Astrocyte (in vitro differentiated cells and primary cell): ENCODE data around the gene IRX3. TPM values are rescaled to one million over a fixed set of nuclear protein-coding genes. Genes with fewer than 3 reads are reported as not detected.
A peak's percentile ranks its signal among the peaks of the same experiment; 100 is the strongest.

Source experiments
- DNase-seq: peaks from one replicate; pipeline ENCODE4 v3.0.0-alpha.2; 2010; ENCODE audit warnings: low read depth
- FAIRE-seq: peaks from 2 replicates; lab custom pipeline; 2011; peaks lifted over from hg19 to GRCh38; lab: Jason Lieb, UNC
- H2AFZ ChIP-seq: 2 replicates; pipeline ENCODE4 v1.6.0; 2012; ENCODE audit warnings: low read depth, low read length, inconsistent platforms
- H3K27ac ChIP-seq: 2 replicates; pipeline ENCODE4 v1.5.1; 2011; ENCODE audit warnings: low read depth, low read length, inconsistent platforms
- H3K27me3 ChIP-seq: 2 replicates; pipeline ENCODE4 v1.6.0; 2011; ENCODE audit warnings: low read length, inconsistent platforms; ENCODE audit not compliant: insufficient read depth
- H3K36me3 ChIP-seq: 2 replicates; pipeline ENCODE4 v1.5.1; 2011; ENCODE audit warnings: low read length, inconsistent platforms; ENCODE audit not compliant: insufficient read depth
- H3K4me1 ChIP-seq: 2 replicates; pipeline ENCODE4 v1.5.1; 2011; ENCODE audit warnings: low read length, inconsistent platforms; ENCODE audit not compliant: insufficient read depth
- H3K4me2 ChIP-seq: 2 replicates; pipeline ENCODE4 v1.6.0; 2012; ENCODE audit warnings: low read length, inconsistent platforms
- H3K4me3 ChIP-seq: 2 replicates; pipeline ENCODE4 v1.5.1; 2011; ENCODE audit warnings: low read depth, mild to moderate bottlenecking, low read length, inconsistent platforms; ENCODE audit not compliant: insufficient read depth
- H3K79me2 ChIP-seq: 2 replicates; pipeline ENCODE4 v1.6.0; 2012; ENCODE audit warnings: mild to moderate bottlenecking, low read length, inconsistent platforms; ENCODE audit not compliant: insufficient read depth
- H3K9ac ChIP-seq: 2 replicates; pipeline ENCODE4 v1.6.0; 2012; ENCODE audit warnings: mild to moderate bottlenecking, low read length, inconsistent platforms
- H3K9me3 ChIP-seq: 2 replicates; pipeline ENCODE4 v1.5.1; 2012; ENCODE audit warnings: low read depth, mild to moderate bottlenecking, low read length, inconsistent platforms; ENCODE audit not compliant: insufficient read depth
- H4K20me1 ChIP-seq: 2 replicates; pipeline ENCODE4 v1.6.0; 2012; ENCODE audit warnings: low read length, inconsistent platforms; ENCODE audit not compliant: insufficient read depth
- H3K27ac Mint-ChIP-seq: one replicate; pipeline ENCODE4 v1.8.0; 2021; ENCODE audit warnings: mild to moderate bottlenecking, mixed read lengths; ENCODE audit not compliant: unreplicated experiment
- H3K27me3 Mint-ChIP-seq: one replicate; pipeline ENCODE4 v1.8.0; 2021; ENCODE audit warnings: low read depth, mixed read lengths; ENCODE audit not compliant: unreplicated experiment
- H3K36me3 Mint-ChIP-seq: one replicate; pipeline ENCODE4 v1.8.0; 2021; ENCODE audit warnings: low read depth, mixed read lengths; ENCODE audit not compliant: unreplicated experiment
- H3K4me1 Mint-ChIP-seq: one replicate; pipeline ENCODE4 v1.8.0; 2021; ENCODE audit warnings: low read depth, mixed read lengths; ENCODE audit not compliant: unreplicated experiment
- H3K4me3 Mint-ChIP-seq: one replicate; pipeline ENCODE4 v1.8.0; 2021; ENCODE audit warnings: mild to moderate bottlenecking, moderate library complexity, mixed read lengths; ENCODE audit not compliant: unreplicated experiment
- H3K9me3 Mint-ChIP-seq: one replicate; pipeline ENCODE4 v1.8.0; 2021; ENCODE audit warnings: mild to moderate bottlenecking, mixed read lengths; ENCODE audit not compliant: unreplicated experiment
- EZH2 ChIP-seq: IDR thresholded peaks from 2 replicates; pipeline ENCODE4 v1.6.1; 2012; ENCODE audit warnings: mild to moderate bottlenecking, low read length, inconsistent platforms; ENCODE audit not compliant: insufficient read depth
- total RNA-seq: library from RNA; stranded (reverse); gene quantifications from 2 replicates; pipeline ENCODE4 v1.2.1, GENCODE V29; 2021
- TF ChIP-seq, protein P1 (sequence below): IDR thresholded peaks from 2 replicates; pipeline ENCODE4 v1.5.1; 2011; ENCODE audit warnings: low read depth, mild to moderate bottlenecking, inconsistent platforms, low read length, moderate library complexity; ENCODE audit not compliant: insufficient read depth

The IRX3 gene
- total RNA-seq, 1 donor from 2014 or later, result 0.75 TPM

DNA sequence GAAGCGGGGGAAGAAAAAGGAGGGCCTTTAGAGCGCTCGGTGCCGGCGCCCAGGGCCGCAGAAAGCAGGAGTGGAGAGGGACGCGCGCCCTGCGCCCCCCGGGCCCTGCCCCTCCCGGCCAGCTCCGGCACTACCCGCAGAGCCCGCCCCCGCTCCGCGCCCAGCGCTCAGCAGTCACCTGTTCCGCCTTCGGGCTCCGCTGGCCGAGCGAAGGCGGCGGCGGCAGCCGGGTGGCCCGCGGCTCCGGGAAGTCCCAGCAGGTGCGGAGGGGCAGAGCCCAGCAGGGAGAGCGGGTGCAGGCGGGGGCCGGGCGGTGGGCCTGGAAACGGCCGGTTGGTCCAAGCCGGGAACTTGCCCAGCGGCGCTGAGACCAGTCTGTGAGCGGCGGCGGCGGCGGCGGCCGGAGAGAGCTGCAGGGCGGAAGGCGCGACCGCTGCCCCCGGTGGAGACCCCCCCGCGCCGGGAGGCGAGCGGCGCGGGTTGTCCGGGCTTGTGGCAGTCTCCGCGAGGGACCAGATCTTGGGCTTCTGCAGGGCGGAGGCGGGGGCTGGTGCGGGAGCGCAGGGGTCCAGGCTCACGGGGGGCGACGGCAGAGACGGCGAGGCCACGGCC lies 2.2 kb downstream of the IRX3 start:
- Mint-ChIP-seq H3K9me3 (peaks cover 14% of the 10 kb centered on the region), H3K27ac (no peak overlapping the region), H3K4me1 (peaks cover 3% of the 10 kb centered on the region), H3K27me3 (peaks cover 62% of the 10 kb centered on the region), H3K36me3 (peaks cover 7% of the 10 kb centered on the region), H3K4me3 (no peak overlapping the region)
- H3K27me3 ChIP-seq, result peaks cover 31% of the 10 kb centered on the region
- peak overlapping the region; percentile 80 for H3K4me3 ChIP-seq
- peaks cover 24% of the 10 kb centered on the region for H3K79me2 ChIP-seq
- H4K20me1 ChIP-seq, result peaks cover 7% of the 10 kb centered on the region
- H3K4me1 ChIP-seq, result peaks cover 8% of the 10 kb centered on the region
- peak overlapping the region; percentile 100 for H3K4me2 ChIP-seq
- H2AFZ ChIP-seq, result peak overlapping the region; percentile 82
- DNase-seq, result no peak
- H3K9me3 ChIP-seq, result no peaks in the 10 kb centered on the region
- peak overlapping the region; percentile 89 for H3K9ac ChIP-seq
- H3K36me3 ChIP-seq, result no peaks in the 10 kb centered on the region
- H3K27ac ChIP-seq, result no peak overlapping the region
- TF ChIP-seq, protein P1, sequence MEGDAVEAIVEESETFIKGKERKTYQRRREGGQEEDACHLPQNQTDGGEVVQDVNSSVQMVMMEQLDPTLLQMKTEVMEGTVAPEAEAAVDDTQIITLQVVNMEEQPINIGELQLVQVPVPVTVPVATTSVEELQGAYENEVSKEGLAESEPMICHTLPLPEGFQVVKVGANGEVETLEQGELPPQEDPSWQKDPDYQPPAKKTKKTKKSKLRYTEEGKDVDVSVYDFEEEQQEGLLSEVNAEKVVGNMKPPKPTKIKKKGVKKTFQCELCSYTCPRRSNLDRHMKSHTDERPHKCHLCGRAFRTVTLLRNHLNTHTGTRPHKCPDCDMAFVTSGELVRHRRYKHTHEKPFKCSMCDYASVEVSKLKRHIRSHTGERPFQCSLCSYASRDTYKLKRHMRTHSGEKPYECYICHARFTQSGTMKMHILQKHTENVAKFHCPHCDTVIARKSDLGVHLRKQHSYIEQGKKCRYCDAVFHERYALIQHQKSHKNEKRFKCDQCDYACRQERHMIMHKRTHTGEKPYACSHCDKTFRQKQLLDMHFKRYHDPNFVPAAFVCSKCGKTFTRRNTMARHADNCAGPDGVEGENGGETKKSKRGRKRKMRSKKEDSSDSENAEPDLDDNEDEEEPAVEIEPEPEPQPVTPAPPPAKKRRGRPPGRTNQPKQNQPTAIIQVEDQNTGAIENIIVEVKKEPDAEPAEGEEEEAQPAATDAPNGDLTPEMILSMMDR, result no peak
- TF ChIP-seq EZH2, result peak; percentile 34
- no peak for FAIRE-seq

DNA sequence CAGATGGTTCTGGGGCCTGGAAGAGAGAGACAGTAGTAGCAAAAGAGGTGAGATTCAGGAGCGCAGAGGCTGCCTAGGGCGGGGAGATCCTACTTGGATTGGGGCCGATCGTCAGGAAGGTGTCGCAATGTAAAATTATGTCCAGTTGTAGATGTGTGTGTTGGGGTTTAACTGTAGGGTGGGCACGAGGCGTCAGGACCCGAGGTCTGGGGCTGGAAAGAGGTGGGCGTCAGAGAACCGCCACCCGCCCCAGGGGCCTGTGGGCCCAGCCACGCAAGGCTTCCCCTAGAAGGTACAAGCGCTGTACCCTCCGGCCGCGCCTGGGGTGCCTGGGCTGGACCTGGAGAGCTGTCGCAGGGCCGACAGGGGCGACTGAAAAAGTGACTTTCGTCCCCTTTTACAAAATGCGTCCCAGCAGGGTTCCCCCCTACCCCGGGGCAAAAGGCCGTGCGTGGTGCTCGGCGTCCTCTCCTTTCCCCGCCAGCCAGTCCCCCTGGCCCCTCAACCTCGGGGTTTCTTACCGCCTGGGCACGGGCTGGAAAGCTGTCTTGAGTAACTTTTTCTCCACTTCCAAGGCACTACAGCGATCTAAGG lies 2.8 kb downstream of the IRX3 start:
- DNase-seq (no peak), FAIRE-seq (no peak)
- Mint-ChIP-seq H3K36me3 (peaks cover 7% of the 10 kb centered on the region), H3K27me3 (peaks cover 59% of the 10 kb centered on the region), H3K9me3 (peaks cover 14% of the 10 kb centered on the region), H3K4me3 (peak overlapping the region; percentile 79), H3K4me1 (peaks cover 3% of the 10 kb centered on the region), H3K27ac (peak overlapping the region; percentile 80)
- H3K9ac ChIP-seq, result peak overlapping the region; percentile 89
- H2AFZ ChIP-seq, result peak overlapping the region; percentile 26
- no peaks in the 10 kb centered on the region for H3K36me3 ChIP-seq
- H3K79me2 ChIP-seq, result peaks cover 24% of the 10 kb centered on the region
- no peaks in the 10 kb centered on the region for H3K9me3 ChIP-seq
- peaks cover 8% of the 10 kb centered on the region for H3K4me1 ChIP-seq
- no peak overlapping the region for H3K27ac ChIP-seq
- peak overlapping the region; percentile 100 for H3K4me2 ChIP-seq
- H3K4me3 ChIP-seq, result peak overlapping the region; percentile 44
- TF ChIP-seq, protein P1, result no peak
- no peak for TF ChIP-seq EZH2
- peaks cover 7% of the 10 kb centered on the region for H4K20me1 ChIP-seq
- peaks cover 27% of the 10 kb centered on the region for H3K27me3 ChIP-seq
